ENCODE results near the gene SUSD6. TPM values are rescaled to one million over a fixed set of nuclear protein-coding genes. Genes with fewer than 3 reads are reported as not detected.
"Not testable (repeated sequence)": the region's sequence is repeated elsewhere in the genome, so short reads cannot be mapped to it uniquely, and the experiment has no call there.

SUSD6 gene
- total and polyA plus RNA-seq, 12 donors: 5.9 to 46.3 (median 25.2) TPM

DNA sequence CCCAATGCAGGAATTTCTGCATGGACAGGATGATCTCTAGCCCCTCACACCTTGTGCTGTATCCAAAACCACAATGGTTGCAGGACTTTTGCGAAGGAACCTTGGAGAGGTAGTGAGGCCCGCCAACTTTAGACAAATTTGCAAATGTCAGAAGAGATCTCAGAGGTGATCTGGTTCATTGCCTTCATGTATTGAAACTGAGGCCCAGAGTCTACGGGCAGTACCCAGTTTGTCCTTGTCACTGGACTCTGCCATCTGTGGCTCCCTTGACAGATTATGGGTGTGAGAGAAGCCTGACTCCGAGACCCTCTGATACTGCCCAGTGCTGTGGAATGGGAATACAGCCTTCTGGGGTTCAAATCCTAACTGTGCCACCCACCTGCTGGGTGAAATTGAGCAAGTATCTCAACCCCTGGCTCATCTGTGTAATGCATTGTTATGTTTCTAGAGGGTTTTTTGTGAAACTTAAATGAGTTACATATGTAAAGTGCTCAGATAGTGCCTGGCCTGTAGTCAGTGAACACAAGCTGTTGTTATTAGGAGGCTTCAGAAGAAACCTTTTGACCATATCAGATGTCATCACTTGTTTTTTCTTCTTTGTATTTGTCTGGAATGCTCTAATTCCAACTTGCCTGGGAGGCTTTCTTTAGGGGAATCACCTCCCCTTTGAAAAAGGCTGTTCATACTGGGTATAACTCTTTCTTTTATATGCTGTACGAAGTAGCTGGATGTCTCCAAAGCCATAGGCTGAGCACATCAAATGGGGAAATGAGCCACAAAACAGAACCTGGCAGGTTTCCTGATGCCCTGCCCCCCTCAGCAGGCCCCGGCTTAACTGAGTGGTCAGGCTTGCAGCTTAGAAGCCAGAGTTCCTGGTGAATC, 84.2 kb downstream of the SUSD6 start:
- ATAC-seq (peak in 5 of 8 donors; percentile 15 to 35 (median 22)), DNase-seq (no peak)
- Histone ChIP-seq H3K4me3 (no peak overlapping the region), H3K27me3 (no peaks in the 10 kb centered on the region), H3K9me3 (no peaks in the 10 kb centered on the region), H3K36me3 (peaks cover 0 to 12% (median 0%) of the 10 kb centered on the region in 9 donors), H3K4me1 (peaks cover 32 to 98% (median 84%) of the 10 kb centered on the region in 9 donors), H3K27ac (peak overlapping the region in 9 of 10 donors; percentile 65 to 92 (median 83))
- intact Hi-C loops (cut with DNase I): loop anchor here in 1 of 10 donors (2.0 kb wide), 1 partner anchor 71 kb away; the partner anchor contains the start of gene SRSF5
- TF ChIP-seq, protein P1, sequence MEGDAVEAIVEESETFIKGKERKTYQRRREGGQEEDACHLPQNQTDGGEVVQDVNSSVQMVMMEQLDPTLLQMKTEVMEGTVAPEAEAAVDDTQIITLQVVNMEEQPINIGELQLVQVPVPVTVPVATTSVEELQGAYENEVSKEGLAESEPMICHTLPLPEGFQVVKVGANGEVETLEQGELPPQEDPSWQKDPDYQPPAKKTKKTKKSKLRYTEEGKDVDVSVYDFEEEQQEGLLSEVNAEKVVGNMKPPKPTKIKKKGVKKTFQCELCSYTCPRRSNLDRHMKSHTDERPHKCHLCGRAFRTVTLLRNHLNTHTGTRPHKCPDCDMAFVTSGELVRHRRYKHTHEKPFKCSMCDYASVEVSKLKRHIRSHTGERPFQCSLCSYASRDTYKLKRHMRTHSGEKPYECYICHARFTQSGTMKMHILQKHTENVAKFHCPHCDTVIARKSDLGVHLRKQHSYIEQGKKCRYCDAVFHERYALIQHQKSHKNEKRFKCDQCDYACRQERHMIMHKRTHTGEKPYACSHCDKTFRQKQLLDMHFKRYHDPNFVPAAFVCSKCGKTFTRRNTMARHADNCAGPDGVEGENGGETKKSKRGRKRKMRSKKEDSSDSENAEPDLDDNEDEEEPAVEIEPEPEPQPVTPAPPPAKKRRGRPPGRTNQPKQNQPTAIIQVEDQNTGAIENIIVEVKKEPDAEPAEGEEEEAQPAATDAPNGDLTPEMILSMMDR (IDR thresholded peaks at IDR 0.05): no peak
- 71 to 72% methylated on average over 6 of the region's 6 CpGs for WGBS, 2 donors

DNA sequence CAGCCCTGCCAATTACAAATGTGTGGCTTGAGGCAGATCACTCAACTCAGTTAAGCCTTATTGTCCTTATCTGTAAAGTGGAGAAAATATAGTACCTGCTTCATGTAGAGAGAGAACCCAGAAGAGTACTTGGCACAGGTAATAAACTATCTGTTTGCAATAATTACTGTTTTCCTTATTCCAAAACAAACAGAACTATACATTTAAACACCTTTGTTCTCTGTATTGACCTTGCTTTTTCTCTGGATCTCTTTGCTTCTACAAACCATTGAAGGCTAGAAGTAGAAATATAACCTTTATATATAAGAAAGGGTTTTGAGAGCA, 84.8 kb downstream of the SUSD6 start:
- Histone ChIP-seq H3K4me3 (no peak overlapping the region), H3K36me3 (peaks cover 0 to 6% (median 0%) of the 10 kb centered on the region in 9 donors), H3K27me3 (no peaks in the 10 kb centered on the region), H3K9me3 (no peaks in the 10 kb centered on the region), H3K27ac (peak overlapping the region in 9 of 10 donors; percentile 15 to 92 (median 83)), H3K4me1 (peaks cover 32 to 100% (median 89%) of the 10 kb centered on the region in 9 donors)
- DNase-seq (no peak), ATAC-seq (no peak)
- TF ChIP-seq, protein P1 (IDR thresholded peaks at IDR 0.05): no peak
- intact Hi-C loops (cut with DNase I): no loop called here

DNA sequence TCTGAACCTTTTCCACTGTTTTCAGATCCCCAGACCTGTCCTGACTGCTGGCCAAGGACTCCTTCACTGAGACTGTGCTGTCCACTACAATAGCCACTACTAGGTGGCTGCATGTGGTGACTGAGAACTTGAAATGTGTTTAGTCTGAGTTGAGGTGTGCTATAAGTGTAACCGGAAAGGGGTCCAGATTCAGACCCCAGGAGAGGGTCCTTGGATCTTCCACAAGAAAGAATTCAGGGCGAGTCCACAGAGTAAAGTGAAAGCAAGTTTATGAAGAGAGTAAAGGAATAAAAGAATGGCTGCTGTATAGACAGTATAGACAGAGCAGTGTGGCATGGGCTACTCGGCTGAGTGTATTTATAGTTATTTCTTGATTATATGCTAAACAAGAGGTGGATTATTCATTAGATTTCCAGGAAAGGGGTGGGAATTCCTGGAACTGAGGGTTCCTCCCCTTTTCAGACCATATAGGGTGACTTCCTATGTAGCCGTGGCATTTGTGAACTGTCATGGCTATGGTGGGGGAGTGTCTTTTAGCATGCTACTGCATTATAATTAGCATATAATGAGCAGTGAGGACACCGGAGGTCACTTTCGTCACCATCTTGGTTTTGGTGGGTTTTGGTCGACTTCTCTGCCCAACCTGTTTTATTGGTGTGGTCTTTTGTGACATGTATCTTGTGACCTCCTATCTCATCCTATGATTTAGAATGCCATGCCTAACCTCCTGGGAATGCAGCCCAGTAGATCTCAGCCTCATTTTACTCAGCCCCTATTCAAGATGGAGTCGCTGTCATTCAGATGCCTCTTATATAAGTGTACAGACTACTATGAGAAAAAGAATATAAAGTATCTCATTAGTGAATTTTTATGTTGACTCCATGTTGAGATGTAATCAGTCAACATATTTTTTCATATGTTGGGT, 85.5 kb downstream of the SUSD6 start:
- WGBS, 2 donors: 71 to 77% methylated on average over 8 of the region's 8 CpGs
- H3K9me3 ChIP-seq: no peaks in the 10 kb centered on the region
- intact Hi-C loops (cut with DNase I): no loop called here
- no peaks in the 10 kb centered on the region for H3K27me3 ChIP-seq
- peak overlapping the region in 9 of 10 donors; percentile 5 to 92 (median 83) for H3K27ac ChIP-seq
- TF ChIP-seq, protein P1 (IDR thresholded peaks at IDR 0.05): no peak
- ATAC-seq (peak in 4 of 8 donors; percentile 12 to 24 (median 18)), DNase-seq (no peak)
- H3K36me3 ChIP-seq: no peaks in the 10 kb centered on the region
- H3K4me3 ChIP-seq: no peak overlapping the region
- H3K4me1 ChIP-seq: peaks cover 35 to 100% (median 90%) of the 10 kb centered on the region in 9 donors

DNA sequence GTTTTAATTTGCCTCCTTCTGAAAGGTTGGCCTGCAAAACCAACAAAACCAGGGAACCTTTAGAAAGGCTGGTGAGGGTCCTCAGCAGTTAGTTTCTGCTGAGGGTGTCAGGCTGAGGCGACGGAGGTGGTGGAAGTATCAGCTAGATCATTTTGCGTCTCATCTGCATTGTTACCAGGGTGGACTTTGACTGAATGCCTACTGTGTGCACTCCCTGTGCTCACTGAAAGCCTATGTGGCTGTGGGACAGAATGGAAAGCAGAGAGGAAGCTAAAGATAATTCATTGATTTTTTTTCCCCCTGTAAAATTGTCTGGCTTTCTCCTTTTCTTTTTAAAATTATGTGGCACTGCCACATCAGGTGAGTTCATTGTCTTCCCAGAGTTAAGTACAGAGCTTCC, 87.2 kb downstream of the SUSD6 start:
- peaks cover 22 to 100% (median 90%) of the 10 kb centered on the region in 9 donors for H3K4me1 ChIP-seq
- TF ChIP-seq, protein P1 (IDR thresholded peaks at IDR 0.05): no peak
- intact Hi-C loops (cut with DNase I): no loop called here

DNA sequence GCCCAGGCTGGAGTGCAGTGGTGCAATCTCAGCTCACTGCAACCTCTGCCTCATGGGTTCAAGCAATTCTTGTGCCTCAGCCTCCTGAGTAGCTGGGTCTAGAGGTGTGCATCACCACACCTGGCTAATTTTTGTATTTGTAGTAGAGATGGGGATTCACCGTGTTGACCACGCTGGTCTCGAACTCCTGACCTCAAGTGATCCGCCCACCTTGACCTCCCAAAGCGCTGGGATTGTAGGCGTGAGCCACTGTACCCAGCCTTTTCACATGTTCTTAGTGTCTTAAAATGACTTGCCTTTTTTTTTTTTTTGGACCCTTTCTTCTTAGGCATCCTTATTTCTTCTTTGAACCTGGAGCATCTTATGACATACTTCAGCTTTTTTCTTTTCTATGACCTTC, 87.8 kb downstream of the SUSD6 start:
- ATAC-seq; H3K9me3 ChIP-seq; H3K27me3 ChIP-seq; H3K4me3 ChIP-seq; intact Hi-C loops (cut with DNase I); DNase-seq: not testable (repeated sequence)
- peaks cover 0 to 10% (median 0%) of the 10 kb centered on the region in 9 donors for H3K36me3 ChIP-seq
- peak overlapping the region in 1 of 10 donors; percentile 25 for H3K27ac ChIP-seq
- WGBS, 2 donors: 96 to 97% methylated on average over 6 of the region's 6 CpGs
- peaks cover 25 to 100% (median 90%) of the 10 kb centered on the region in 9 donors for H3K4me1 ChIP-seq

More for the DNA sequence above, 87.2 kb downstream of the SUSD6 start:
- 89% methylated on average over 3 of the region's 3 CpGs for WGBS, 2 donors
- ATAC-seq (no peak), DNase-seq (no peak)
- no peak overlapping the region for H3K4me3 ChIP-seq
- H3K36me3 ChIP-seq: peaks cover 0 to 4% (median 0%) of the 10 kb centered on the region in 9 donors
- H3K27ac ChIP-seq: peak overlapping the region in 1 of 10 donors; percentile 25
- no peaks in the 10 kb centered on the region for H3K27me3 ChIP-seq
- H3K9me3 ChIP-seq: no peaks in the 10 kb centered on the region
